ENCODE measurements around the gene CCDC112.

The CCDC112 gene

DNA sequence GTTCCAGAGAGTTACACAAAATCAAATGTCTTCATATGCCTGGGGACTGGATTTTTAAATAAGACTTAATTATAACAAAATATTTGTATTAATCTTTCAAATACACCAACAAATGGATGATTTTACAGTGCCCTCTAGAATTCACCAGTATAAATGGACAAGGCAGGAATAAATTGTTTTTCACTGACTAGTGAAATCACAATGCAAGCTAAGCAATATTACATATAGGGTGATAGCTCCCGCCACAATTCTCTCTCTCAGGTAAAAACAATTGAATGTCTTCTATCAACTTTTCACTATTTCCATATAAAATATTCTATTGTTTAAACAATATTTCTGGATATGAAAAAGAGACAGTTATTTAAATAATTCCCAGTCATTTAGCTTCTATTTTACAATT lies 8.0 kb upstream of the CCDC112 start:
- TF ChIP-seq, protein P1, sequence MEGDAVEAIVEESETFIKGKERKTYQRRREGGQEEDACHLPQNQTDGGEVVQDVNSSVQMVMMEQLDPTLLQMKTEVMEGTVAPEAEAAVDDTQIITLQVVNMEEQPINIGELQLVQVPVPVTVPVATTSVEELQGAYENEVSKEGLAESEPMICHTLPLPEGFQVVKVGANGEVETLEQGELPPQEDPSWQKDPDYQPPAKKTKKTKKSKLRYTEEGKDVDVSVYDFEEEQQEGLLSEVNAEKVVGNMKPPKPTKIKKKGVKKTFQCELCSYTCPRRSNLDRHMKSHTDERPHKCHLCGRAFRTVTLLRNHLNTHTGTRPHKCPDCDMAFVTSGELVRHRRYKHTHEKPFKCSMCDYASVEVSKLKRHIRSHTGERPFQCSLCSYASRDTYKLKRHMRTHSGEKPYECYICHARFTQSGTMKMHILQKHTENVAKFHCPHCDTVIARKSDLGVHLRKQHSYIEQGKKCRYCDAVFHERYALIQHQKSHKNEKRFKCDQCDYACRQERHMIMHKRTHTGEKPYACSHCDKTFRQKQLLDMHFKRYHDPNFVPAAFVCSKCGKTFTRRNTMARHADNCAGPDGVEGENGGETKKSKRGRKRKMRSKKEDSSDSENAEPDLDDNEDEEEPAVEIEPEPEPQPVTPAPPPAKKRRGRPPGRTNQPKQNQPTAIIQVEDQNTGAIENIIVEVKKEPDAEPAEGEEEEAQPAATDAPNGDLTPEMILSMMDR (IDR thresholded peaks at IDR 0.05; ENCODE audit: extremely low read depth, missing control alignments), result no peak
- no peak for DNase-seq (ENCODE audit: low spot score)

GRCh38 chr5:115298811-115299210 lies 2.4 kb upstream of the CCDC112 start:
- DNase-seq (ENCODE audit: low spot score), result no peak
- TF ChIP-seq, protein P1 (IDR thresholded peaks at IDR 0.05; ENCODE audit: extremely low read depth, missing control alignments), result no peak

- no peak for DNase-seq (ENCODE audit: low spot score)
- TF ChIP-seq, protein P1 (IDR thresholded peaks at IDR 0.05; ENCODE audit: extremely low read depth, missing control alignments), result no peak
Measured at GRCh38 chr5:115297031-115297430, 577 bp upstream of the CCDC112 start.

GRCh38 chr5:115295777-115296123 lies 704 bp downstream of the CCDC112 start:
- TF ChIP-seq, protein P1 (IDR thresholded peaks at IDR 0.05; ENCODE audit: extremely low read depth, missing control alignments), result no peak
- no peak for DNase-seq (ENCODE audit: low spot score)

DNA sequence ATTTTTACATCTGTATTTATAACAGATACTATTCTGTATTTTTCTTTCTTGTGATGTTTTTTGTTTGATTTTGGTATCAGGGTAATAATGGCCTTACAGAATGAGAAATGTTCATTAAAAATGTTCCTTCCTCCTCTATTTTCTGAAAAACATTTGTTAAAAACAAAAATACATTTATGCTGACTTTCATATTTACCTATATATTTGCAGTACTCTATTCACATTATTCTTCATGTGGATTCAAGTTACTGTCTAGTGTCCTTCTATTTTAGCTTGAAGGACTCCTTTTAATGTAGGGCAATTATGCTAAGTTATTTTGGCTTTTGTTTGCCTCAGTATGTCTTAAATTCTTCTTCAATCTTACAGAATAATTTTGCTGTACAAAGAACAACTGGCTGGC lies 5.1 kb downstream of the CCDC112 start:
- TF ChIP-seq, protein P1 (IDR thresholded peaks at IDR 0.05; ENCODE audit: extremely low read depth, missing control alignments), result no peak
- no peak for DNase-seq (ENCODE audit: low spot score)

GRCh38 chr5:115289104-115289503 lies 7.3 kb downstream of the CCDC112 start:
- TF ChIP-seq, protein P1 (IDR thresholded peaks at IDR 0.05; ENCODE audit: extremely low read depth, missing control alignments), result no peak
- DNase-seq (ENCODE audit: low spot score), result no peak

GRCh38 chr5:115284021-115284420 lies 12.4 kb downstream of the CCDC112 start:
- DNase-seq (ENCODE audit: low spot score), result no peak
- TF ChIP-seq, protein P1 (IDR thresholded peaks at IDR 0.05; ENCODE audit: extremely low read depth, missing control alignments), result no peak
